ENCODE results near the gene FAM98B. TPM values are rescaled to one million over a fixed set of nuclear protein-coding genes. Genes with fewer than 3 reads are reported as not detected.

FAM98B gene
- total and polyA plus RNA-seq, 10 of the 15 experiments (the other 5 are each of a cell fraction or from before 2014, with no cell fraction given) = 1.3 to 36.7 (median 10.9) TPM

- no peak for ATAC-seq
- SMC1A ChIA-PET (ENCODE audit: uncharacterized antibody, unreplicated experiment) = interaction anchor here (1.2 to 3.0 kb wide), 9 partner anchors 10 to 234 kb away, joined by 3 to 15 read pairs (median 8); partner anchors contain the start of gene FAM98B
- in situ Hi-C loops (cut with MboI) = no loop called here
- TF ChIP-seq YY1 (IDR thresholded peaks at IDR 0.05; ENCODE audit: low read depth, low read length) = no peak
- TF ChIP-seq, protein P1, sequence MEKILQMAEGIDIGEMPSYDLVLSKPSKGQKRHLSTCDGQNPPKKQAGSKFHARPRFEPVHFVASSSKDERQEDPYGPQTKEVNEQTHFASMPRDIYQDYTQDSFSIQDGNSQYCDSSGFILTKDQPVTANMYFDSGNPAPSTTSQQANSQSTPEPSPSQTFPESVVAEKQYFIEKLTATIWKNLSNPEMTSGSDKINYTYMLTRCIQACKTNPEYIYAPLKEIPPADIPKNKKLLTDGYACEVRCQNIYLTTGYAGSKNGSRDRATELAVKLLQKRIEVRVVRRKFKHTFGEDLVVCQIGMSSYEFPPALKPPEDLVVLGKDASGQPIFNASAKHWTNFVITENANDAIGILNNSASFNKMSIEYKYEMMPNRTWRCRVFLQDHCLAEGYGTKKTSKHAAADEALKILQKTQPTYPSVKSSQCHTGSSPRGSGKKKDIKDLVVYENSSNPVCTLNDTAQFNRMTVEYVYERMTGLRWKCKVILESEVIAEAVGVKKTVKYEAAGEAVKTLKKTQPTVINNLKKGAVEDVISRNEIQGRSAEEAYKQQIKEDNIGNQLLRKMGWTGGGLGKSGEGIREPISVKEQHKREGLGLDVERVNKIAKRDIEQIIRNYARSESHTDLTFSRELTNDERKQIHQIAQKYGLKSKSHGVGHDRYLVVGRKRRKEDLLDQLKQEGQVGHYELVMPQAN (conservative IDR thresholded peaks at IDR 0.05) = no peak
- TF ChIP-seq BCL3 (IDR thresholded peaks at IDR 0.05; ENCODE audit: borderline replicate concordance, insufficient read depth, low read depth, low read length, poor library complexity, severe bottlenecking) = no peak
- TF ChIP-seq, protein P2, sequence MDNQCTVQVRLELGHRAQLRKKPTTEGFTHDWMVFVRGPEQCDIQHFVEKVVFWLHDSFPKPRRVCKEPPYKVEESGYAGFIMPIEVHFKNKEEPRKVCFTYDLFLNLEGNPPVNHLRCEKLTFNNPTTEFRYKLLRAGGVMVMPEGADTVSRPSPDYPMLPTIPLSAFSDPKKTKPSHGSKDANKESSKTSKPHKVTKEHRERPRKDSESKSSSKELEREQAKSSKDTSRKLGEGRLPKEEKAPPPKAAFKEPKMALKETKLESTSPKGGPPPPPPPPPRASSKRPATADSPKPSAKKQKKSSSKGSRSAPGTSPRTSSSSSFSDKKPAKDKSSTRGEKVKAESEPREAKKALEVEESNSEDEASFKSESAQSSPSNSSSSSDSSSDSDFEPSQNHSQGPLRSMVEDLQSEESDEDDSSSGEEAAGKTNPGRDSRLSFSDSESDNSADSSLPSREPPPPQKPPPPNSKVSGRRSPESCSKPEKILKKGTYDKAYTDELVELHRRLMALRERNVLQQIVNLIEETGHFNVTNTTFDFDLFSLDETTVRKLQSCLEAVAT (IDR thresholded peaks at IDR 0.05) = no peak
- TF ChIP-seq KDM1A (IDR thresholded peaks at IDR 0.05; ENCODE audit: borderline replicate concordance) = no peak
- no peak for TF ChIP-seq BACH1 (IDR thresholded peaks at IDR 0.05; ENCODE audit: borderline replicate concordance)
- no peak for TF ChIP-seq IRF4 (IDR thresholded peaks at IDR 0.05; ENCODE audit: low read depth, low read length)
- TF ChIP-seq RAD21 (IDR thresholded peaks at IDR 0.05; ENCODE audit: insufficient read depth, low read depth, low read length) = no peak
- no peak for TF ChIP-seq JUND (IDR thresholded peaks at IDR 0.05; ENCODE audit: low read depth, low read length)
- TF ChIP-seq EP300 (IDR thresholded peaks at IDR 0.05; ENCODE audit: borderline replicate concordance in 1 of 2, control insufficient read depth in 1 of 2, low read depth in 2 of 2, low read length in 2 of 2) = no peak
- TF ChIP-seq SIN3A (IDR thresholded peaks at IDR 0.05; ENCODE audit: low read depth, low read length) = no peak
- TF ChIP-seq, protein P3, sequence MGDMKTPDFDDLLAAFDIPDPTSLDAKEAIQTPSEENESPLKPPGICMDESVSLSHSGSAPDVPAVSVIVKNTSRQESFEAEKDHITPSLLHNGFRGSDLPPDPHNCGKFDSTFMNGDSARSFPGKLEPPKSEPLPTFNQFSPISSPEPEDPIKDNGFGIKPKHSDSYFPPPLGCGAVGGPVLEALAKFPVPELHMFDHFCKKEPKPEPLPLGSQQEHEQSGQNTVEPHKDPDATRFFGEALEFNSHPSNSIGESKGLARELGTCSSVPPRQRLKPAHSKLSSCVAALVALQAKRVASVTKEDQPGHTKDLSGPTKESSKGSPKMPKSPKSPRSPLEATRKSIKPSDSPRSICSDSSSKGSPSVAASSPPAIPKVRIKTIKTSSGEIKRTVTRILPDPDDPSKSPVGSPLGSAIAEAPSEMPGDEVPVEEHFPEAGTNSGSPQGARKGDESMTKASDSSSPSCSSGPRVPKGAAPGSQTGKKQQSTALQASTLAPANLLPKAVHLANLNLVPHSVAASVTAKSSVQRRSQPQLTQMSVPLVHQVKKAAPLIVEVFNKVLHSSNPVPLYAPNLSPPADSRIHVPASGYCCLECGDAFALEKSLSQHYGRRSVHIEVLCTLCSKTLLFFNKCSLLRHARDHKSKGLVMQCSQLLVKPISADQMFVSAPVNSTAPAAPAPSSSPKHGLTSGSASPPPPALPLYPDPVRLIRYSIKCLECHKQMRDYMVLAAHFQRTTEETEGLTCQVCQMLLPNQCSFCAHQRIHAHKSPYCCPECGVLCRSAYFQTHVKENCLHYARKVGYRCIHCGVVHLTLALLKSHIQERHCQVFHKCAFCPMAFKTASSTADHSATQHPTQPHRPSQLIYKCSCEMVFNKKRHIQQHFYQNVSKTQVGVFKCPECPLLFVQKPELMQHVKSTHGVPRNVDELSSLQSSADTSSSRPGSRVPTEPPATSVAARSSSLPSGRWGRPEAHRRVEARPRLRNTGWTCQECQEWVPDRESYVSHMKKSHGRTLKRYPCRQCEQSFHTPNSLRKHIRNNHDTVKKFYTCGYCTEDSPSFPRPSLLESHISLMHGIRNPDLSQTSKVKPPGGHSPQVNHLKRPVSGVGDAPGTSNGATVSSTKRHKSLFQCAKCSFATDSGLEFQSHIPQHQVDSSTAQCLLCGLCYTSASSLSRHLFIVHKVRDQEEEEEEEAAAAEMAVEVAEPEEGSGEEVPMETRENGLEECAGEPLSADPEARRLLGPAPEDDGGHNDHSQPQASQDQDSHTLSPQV (IDR thresholded peaks at IDR 0.05) = no peak
- no peak for TF ChIP-seq SMAD1 (IDR thresholded peaks at IDR 0.05; ENCODE audit: low read depth, partially characterized antibody)
- no peak for TF ChIP-seq KLF5 (IDR thresholded peaks at IDR 0.05; ENCODE audit: partially characterized antibody)
These were observed 10.7 kb downstream of the FAM98B start for GRCh38 chr15:38464675-38465074.

More at GRCh38 chr15:38464675-38465074, 10.7 kb downstream of the FAM98B start:
- no peaks in the 10 kb centered on the region for H4K20me1 ChIP-seq (ENCODE audit: control insufficient read depth, insufficient read depth)
- no peak overlapping the region for H3K9ac ChIP-seq (ENCODE audit: control insufficient read depth, insufficient read depth, low read length)
- H3K27me3 ChIP-seq (replicated peaks in 1 of 2; ENCODE audit: control insufficient read depth in 2 of 2, insufficient read depth in 2 of 2, low read length in 1 of 2) = no peaks in the 10 kb centered on the region
- no peaks in the 10 kb centered on the region for H3K9me3 ChIP-seq (replicated peaks; ENCODE audit: control insufficient read depth, insufficient read depth, low read length)
- H2AFZ ChIP-seq (ENCODE audit: control insufficient read depth, low read depth, low read length) = no peak overlapping the region
- DNase-seq (ENCODE audit: low read depth, low spot score) (no peak), FAIRE-seq (no peak)
- no peak overlapping the region for H3K4me3 ChIP-seq
- peaks cover 43% of the 10 kb centered on the region for H3K79me2 ChIP-seq (ENCODE audit: control insufficient read depth, insufficient read depth, low read length)
- H3K4me2 ChIP-seq (ENCODE audit: control insufficient read depth, insufficient read depth) = no peak overlapping the region
- 62% methylated on average over 4 of the region's 4 CpGs for WGBS (ENCODE audit: insufficient coverage, insufficient replicate concordance, low lambda C conversion rate, missing lambda C conversion rate)
- H3K36me3 ChIP-seq (ENCODE audit: control insufficient read depth in 2 of 2, insufficient read depth in 2 of 2, low read length in 1 of 2) = no peaks in the 10 kb centered on the region; a peak in 2 of 4 replicates
- ChIA-PET CTCF (interaction anchor here (0.7 to 4.1 kb wide), 13 partner anchors 10 to 428 kb away, joined by 3 to 31 read pairs (median 6); partner anchors contain the start of gene FAM98B), RAD21 (ENCODE audit: unreplicated experiment) (interaction anchor here (0.8 to 2.4 kb wide), 5 partner anchors 11 to 235 kb away, joined by 3 to 10 read pairs (median 4); partner anchors contain the start of gene FAM98B), POLR2A (interaction anchor here (1.1 to 1.3 kb wide), 2 partner anchors 10 to 169 kb away, joined by 3 to 5 read pairs; partner anchors contain the start of gene FAM98B)
- no TSS peak for BruUV-seq (replicated peaks)
- intact Hi-C loops (cut with micrococcal nuclease; ENCODE audit: unreplicated experiment) = no loop called here
- H3K27ac ChIP-seq (ENCODE audit: control insufficient read depth, insufficient read depth) = no peak overlapping the region
- H3K4me1 ChIP-seq (ENCODE audit: control insufficient read depth, insufficient read depth, low read length) = peaks cover 15% of the 10 kb centered on the region; the same call in 1 of the 2 replicates

All from GM12878 (cell line).